Tibial artery (tissue), 4 donors: ENCODE data around the gene SLC39A11.

Source experiments
- DNase-seq, 2 donors: peaks; one replicate each; pipeline ENCODE4 v3.0.0-alpha.2; 2019
- H3K27ac ChIP-seq, 2 donors: fragments of 200-600 bp; sonication (generic) in 1 of 2; 1 replicate in 1 of 2; 2 replicates in 1 of 2; pipeline ENCODE4 v1.5.1; 2018 to 2019; ENCODE audit warnings: mild to moderate bottlenecking in 1 of 2
- H3K27me3 ChIP-seq, 2 donors: fragments of 200-600 bp; sonication (generic) in 1 of 2; one replicate each; pipeline versions ENCODE4 v1.5.1 to v1.6.0; 2016 to 2019
- H3K36me3 ChIP-seq, 3 donors: fragments of 200-600 bp; sonication (generic) in 2 of 3; one replicate each; pipeline ENCODE4 v1.5.1; 2016 to 2019; ENCODE audit warnings: mild to moderate bottlenecking in 2 of 3
- H3K4me1 ChIP-seq, 4 donors: fragments of 200-600 bp; sonication (generic) in 2 of 4; 1 replicate in 3 of 4; 2 replicates in 1 of 4; pipeline ENCODE4 v1.5.1; 2016 to 2019
- H3K4me3 ChIP-seq, 2 donors: fragments of 200-600 bp; sonication (generic) in 1 of 2; 1 replicate in 1 of 2; 2 replicates in 1 of 2; pipeline ENCODE4 v1.5.1; 2018 to 2019; ENCODE audit warnings: mild to moderate bottlenecking in 2 of 2
- H3K9me3 ChIP-seq, 3 donors: fragments of 200-600 bp; sonication (generic) in 1 of 3; one replicate each; pipeline ENCODE4 v1.5.1; 2016 to 2019
- intact Hi-C: fragments of 100-400 bp; cut with DNase I; formaldehyde crosslinking; loops from one replicate; pipeline ENCODE4 v1.15.0; 2023; ENCODE audit warnings: low total_unique reads
- TF ChIP-seq, protein P1 (sequence below), 2 experiments: fragments of 200-600 bp in 1 of 2; fragments of 450-650 bp in 1 of 2; IDR thresholded peaks; one replicate each; pipeline ENCODE4 v1.5.1; 2017 to 2019; ENCODE audit warnings: antibody characterized with exemption in 2 of 2, mild to moderate bottlenecking in 1 of 2, moderate library complexity in 1 of 2

The SLC39A11 gene

DNA sequence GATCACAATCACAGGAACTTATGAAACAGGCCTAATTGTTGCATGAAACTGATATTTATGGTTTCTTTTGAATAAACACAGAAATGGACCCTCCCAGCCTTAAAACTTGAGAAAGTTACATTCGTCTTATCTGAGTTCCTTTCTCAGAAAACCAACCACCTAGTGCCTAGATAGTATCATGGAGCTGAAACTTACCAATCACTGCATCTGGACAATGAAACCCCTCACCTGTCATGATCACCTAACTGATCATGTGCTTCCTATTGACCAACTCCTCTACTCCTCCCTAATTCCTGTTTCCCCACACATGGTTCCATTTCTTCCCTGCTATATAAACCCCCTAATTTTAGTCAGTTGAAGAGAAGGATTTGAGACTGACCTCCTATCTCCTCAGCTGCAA is 216.1 kb downstream of the SLC39A11 start:
- Histone ChIP-seq H3K36me3 (peaks cover 7 to 10% (median 8%) of the 10 kb centered on the region in 3 donors), H3K9me3 (peaks cover 0 to 17% (median 12%) of the 10 kb centered on the region in 3 donors), H3K27me3 (no peaks in the 10 kb centered on the region), H3K27ac (no peak overlapping the region), H3K4me1 (no peaks in the 10 kb centered on the region), H3K4me3 (no peak overlapping the region)
- DNase-seq: no peak
- TF ChIP-seq, protein P1, sequence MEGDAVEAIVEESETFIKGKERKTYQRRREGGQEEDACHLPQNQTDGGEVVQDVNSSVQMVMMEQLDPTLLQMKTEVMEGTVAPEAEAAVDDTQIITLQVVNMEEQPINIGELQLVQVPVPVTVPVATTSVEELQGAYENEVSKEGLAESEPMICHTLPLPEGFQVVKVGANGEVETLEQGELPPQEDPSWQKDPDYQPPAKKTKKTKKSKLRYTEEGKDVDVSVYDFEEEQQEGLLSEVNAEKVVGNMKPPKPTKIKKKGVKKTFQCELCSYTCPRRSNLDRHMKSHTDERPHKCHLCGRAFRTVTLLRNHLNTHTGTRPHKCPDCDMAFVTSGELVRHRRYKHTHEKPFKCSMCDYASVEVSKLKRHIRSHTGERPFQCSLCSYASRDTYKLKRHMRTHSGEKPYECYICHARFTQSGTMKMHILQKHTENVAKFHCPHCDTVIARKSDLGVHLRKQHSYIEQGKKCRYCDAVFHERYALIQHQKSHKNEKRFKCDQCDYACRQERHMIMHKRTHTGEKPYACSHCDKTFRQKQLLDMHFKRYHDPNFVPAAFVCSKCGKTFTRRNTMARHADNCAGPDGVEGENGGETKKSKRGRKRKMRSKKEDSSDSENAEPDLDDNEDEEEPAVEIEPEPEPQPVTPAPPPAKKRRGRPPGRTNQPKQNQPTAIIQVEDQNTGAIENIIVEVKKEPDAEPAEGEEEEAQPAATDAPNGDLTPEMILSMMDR (IDR thresholded peaks at IDR 0.05): no peak
- intact Hi-C loops: no loop called here

DNA sequence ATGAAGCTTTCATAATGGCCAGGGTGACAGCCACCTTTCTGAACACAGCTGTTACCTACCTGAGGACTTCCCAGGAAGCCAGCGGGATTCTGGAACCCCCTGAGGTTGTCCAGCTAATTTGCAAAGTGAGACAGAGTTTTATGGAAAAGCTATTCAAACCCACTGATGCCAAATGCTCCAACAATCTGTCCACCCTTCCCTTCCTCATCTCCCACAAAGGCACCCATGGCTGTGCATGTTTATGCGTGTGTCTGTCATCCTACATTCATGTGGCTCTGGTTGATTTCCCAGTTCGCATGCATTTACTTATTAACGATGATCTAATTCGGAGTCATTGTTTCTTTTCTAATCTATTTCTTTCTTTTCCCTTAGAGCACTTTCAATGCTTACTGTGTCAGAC is 217.1 kb downstream of the SLC39A11 start:
- H3K27ac ChIP-seq: no peak overlapping the region
- H3K4me1 ChIP-seq: no peaks in the 10 kb centered on the region
- no peak for DNase-seq
- no peaks in the 10 kb centered on the region for H3K27me3 ChIP-seq
- H3K4me3 ChIP-seq: no peak overlapping the region
- H3K36me3 ChIP-seq: peaks cover 4 to 9% (median 8%) of the 10 kb centered on the region in 3 donors
- H3K9me3 ChIP-seq: peaks cover 0 to 17% (median 10%) of the 10 kb centered on the region in 3 donors
- intact Hi-C loops: no loop called here
- TF ChIP-seq, protein P1 (IDR thresholded peaks at IDR 0.05): no peak

DNA sequence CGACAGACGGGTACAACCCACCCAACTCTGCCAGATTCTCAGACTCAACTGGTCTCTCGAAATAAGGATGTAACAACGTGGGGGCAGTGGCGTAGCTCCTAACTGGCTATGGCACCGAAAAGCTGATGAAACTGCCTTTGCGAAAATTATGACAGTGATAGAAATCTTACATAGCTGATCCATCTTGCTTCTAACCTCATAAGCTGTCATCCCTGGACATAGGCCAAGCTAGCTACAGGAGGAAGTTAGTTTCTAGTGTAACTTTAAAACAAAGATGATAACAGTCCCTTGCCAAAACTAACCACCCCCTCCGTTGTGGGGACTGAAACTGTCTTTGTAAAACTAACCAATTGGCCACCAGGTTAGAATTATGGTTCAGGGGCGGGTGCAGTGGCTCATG is 220.1 kb downstream of the SLC39A11 start:
- Histone ChIP-seq H3K9me3 (peaks cover 0 to 10% (median 0%) of the 10 kb centered on the region in 3 donors), H3K27me3 (no peaks in the 10 kb centered on the region), H3K27ac (no peak overlapping the region), H3K36me3 (no peaks in the 10 kb centered on the region), H3K4me1 (no peaks in the 10 kb centered on the region), H3K4me3 (no peak overlapping the region)
- DNase-seq: no peak
- TF ChIP-seq, protein P1 (IDR thresholded peaks at IDR 0.05): no peak
- intact Hi-C loops: no loop called here

DNA sequence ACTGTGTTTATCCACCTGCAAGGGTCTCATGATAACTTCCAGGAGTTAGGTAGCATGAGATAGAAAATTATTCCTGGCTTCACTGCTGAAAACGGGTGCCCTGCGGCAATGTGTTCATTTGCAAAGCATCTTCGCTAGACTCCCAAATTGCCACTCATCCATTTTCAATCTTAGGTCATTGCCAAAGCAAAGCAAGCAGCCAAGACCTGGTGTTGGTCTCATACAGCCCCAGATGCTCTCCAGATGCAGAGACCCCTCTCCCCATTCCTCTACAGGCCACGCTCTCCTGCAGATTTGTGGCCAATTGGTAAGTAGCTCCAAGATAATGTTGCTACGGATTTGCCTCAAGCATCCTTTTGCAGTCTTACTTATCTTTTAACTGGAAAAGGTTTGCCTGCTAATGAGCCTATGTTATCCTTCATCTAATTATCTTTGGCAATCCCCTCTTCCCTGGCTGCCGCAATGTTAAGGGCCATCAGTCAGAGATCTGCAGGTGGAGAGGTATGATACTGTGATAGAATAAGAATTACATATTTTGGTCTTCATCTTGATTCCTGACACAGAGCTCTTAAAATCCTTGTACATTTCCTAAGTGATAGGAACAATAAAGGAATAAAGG is 222.0 kb downstream of the SLC39A11 start:
- no peaks in the 10 kb centered on the region for H3K4me1 ChIP-seq
- DNase-seq: no peak
- H3K4me3 ChIP-seq: no peak overlapping the region
- H3K9me3 ChIP-seq: no peaks in the 10 kb centered on the region
- intact Hi-C loops: no loop called here
- no peaks in the 10 kb centered on the region for H3K36me3 ChIP-seq
- TF ChIP-seq, protein P1 (IDR thresholded peaks at IDR 0.05): no peak
- no peak overlapping the region for H3K27ac ChIP-seq
- H3K27me3 ChIP-seq: no peaks in the 10 kb centered on the region

DNA sequence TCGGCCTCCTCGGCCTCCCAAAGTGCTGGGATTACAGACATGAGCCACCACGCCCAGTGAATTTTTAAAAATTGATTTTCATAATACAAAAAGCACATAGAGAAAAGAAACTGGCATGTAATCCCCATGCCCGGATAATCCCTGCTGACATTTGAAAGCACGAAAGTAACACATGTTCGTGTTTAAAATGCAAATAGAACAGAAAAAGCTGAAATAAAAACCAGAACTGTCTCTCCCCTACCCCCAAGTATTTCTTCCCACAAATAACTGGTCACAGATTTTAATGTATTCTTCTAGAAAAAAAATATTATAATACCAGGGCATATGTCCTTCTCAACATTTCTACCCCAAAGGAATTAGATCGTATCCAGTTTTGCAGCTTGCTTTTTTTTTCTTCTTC is 222.9 kb downstream of the SLC39A11 start:
- DNase-seq: no peak
- Histone ChIP-seq H3K27me3 (no peaks in the 10 kb centered on the region), H3K4me3 (no peak overlapping the region), H3K36me3 (no peaks in the 10 kb centered on the region), H3K9me3 (no peaks in the 10 kb centered on the region), H3K27ac (no peak overlapping the region), H3K4me1 (no peaks in the 10 kb centered on the region)
- intact Hi-C loops: no loop called here
- TF ChIP-seq, protein P1 (IDR thresholded peaks at IDR 0.05): no peak

DNA sequence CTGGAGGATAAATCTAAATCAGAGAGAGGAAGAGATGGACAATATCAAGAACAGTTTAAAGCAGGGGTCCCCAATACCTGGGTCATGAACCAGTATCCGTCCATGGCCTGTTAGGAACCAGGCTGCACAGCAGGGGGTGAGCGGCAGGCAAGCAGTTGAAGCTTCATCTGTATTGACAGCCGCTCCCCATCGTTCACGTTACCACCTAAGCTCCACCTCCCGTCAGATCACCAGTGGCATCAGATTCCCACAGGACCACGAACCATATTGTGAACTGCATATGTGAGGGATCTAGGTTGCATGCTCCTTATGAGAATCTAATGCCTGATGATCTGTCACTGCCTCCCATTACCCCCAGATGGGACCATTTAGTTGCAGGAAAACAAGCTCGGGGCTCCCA is 226.5 kb downstream of the SLC39A11 start:
- intact Hi-C loops: no loop called here
- DNase-seq: no peak
- TF ChIP-seq, protein P1 (IDR thresholded peaks at IDR 0.05): no peak

More for the DNA sequence above, 226.5 kb downstream of the SLC39A11 start:
- Histone ChIP-seq H3K4me1 (no peaks in the 10 kb centered on the region), H3K27me3 (no peaks in the 10 kb centered on the region), H3K4me3 (no peak overlapping the region), H3K36me3 (no peaks in the 10 kb centered on the region), H3K9me3 (no peaks in the 10 kb centered on the region), H3K27ac (no peak overlapping the region)
